LNCaP clone FGC (cell line): Measurements from ENCODE around the gene RCCD1.

Experiments
- DNase-seq: peaks from one replicate; pipeline ENCODE4 v3.0.0-alpha.2; 2011; ENCODE audit warnings: low read depth
- H3K4me3 ChIP-seq: 2 replicates; pipeline ENCODE4 v1.5.1; 2011; ENCODE audit warnings: mild to moderate bottlenecking, low read depth, low read length, control low read depth
- TF ChIP-seq, protein P1 (sequence below): IDR thresholded peaks from 2 replicates; pipeline ENCODE4 v1.5.1; 2012; ENCODE audit warnings: mild to moderate bottlenecking; ENCODE audit not compliant: control insufficient read depth, insufficient read depth; ENCODE audit errors: extremely low read depth

Gene RCCD1

DNA sequence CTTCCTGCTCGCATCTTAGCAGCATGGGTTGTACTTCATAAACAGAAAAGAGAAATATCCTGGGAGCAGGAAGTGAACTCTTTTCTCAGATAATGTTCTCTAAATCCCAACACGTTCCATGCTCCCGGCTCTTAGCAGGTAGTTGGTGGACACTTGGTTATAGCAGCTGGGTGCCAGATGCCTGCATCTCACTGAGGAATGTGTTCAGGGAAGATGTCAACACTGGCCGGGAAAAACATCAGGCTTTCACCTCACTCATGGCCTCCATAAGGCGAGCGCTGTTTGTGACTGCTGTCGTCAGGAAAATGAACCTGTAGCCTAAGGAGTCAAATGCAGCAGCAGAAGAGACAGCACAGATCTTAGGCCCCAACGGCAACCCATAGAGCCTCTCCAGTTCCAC is 44.1 kb downstream of the RCCD1 start:
- no peak overlapping the region for H3K4me3 ChIP-seq
- TF ChIP-seq, protein P1, sequence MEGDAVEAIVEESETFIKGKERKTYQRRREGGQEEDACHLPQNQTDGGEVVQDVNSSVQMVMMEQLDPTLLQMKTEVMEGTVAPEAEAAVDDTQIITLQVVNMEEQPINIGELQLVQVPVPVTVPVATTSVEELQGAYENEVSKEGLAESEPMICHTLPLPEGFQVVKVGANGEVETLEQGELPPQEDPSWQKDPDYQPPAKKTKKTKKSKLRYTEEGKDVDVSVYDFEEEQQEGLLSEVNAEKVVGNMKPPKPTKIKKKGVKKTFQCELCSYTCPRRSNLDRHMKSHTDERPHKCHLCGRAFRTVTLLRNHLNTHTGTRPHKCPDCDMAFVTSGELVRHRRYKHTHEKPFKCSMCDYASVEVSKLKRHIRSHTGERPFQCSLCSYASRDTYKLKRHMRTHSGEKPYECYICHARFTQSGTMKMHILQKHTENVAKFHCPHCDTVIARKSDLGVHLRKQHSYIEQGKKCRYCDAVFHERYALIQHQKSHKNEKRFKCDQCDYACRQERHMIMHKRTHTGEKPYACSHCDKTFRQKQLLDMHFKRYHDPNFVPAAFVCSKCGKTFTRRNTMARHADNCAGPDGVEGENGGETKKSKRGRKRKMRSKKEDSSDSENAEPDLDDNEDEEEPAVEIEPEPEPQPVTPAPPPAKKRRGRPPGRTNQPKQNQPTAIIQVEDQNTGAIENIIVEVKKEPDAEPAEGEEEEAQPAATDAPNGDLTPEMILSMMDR = no peak
- no peak for DNase-seq

DNA sequence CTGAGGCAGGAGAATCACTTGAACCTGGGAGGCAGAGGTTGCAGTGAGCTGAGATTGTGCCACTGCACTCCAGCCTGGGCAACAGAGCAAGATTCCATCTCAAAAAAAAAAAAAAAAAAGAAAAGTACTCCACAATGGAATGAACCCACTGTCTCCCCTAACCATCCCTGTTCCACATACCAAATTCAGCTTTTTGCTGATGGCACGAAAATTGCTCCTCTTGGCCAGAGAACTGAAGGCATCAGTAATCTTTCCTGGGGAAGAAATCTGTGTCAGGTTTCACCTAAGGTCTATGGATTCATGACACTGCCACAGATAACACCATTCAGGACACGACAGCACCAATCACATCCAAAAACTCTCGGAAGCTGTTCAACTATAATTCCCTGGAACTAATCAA is 46.5 kb downstream of the RCCD1 start:
- TF ChIP-seq, protein P1 = no peak
- no peak overlapping the region for H3K4me3 ChIP-seq
- no peak for DNase-seq

DNA sequence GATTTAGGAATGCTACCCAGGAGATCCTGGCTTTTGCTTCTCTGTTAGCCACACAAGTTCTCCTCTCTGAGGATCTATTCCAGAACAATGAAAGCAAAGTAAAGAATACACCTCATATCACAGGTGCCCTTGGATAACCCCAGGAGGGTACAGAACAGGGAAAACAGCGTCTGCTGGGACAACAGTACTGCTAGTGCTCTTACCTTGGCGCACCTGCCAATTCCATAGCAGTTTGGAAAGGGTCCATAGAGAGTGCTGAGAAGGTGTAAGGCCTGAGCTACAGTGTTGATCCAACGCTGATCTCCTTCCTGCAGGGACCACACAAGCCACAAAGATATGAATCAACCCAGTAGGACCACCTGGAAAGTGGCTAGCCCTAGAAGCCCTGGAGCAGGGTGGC is 52.6 kb downstream of the RCCD1 start:
- DNase-seq = peak; percentile 69
- H3K4me3 ChIP-seq = no peak overlapping the region
- TF ChIP-seq, protein P1 = no peak
